Osteocyte (in vitro differentiated cells): Measurements from ENCODE around the gene MYH13. TPM values are rescaled to one million over a fixed set of nuclear protein-coding genes. Genes with fewer than 3 reads are reported as not detected.

Experiments used
- DNase-seq: peaks from one replicate; pipeline ENCODE4 v3.0.0; 2021; ENCODE audit warnings: mixed read lengths; ENCODE audit not compliant: unreplicated experiment; ENCODE audit errors: extremely low spot score
- H3K27ac Mint-ChIP-seq: one replicate; pipeline ENCODE4 v1.8.0; 2021; ENCODE audit warnings: mild to moderate bottlenecking, mixed read lengths; ENCODE audit not compliant: unreplicated experiment
- H3K27me3 Mint-ChIP-seq: one replicate; pipeline ENCODE4 v1.8.0; 2021; ENCODE audit warnings: mixed read lengths; ENCODE audit not compliant: unreplicated experiment
- H3K36me3 Mint-ChIP-seq: one replicate; pipeline ENCODE4 v1.8.0; 2021; ENCODE audit warnings: mixed read lengths; ENCODE audit not compliant: unreplicated experiment
- H3K4me1 Mint-ChIP-seq: one replicate; pipeline ENCODE4 v1.8.0; 2021; ENCODE audit warnings: mixed read lengths; ENCODE audit not compliant: unreplicated experiment
- H3K4me3 Mint-ChIP-seq: one replicate; pipeline ENCODE4 v1.8.0; 2021; ENCODE audit warnings: mild to moderate bottlenecking, moderate library complexity, mixed read lengths; ENCODE audit not compliant: unreplicated experiment
- H3K9me3 Mint-ChIP-seq: one replicate; pipeline ENCODE4 v1.8.0; 2021; ENCODE audit warnings: mixed read lengths; ENCODE audit not compliant: unreplicated experiment
- total RNA-seq: library from RNA; stranded (reverse); gene quantifications from 2 replicates; pipeline ENCODE4 v1.2.1, GENCODE V29; 2021
- TF ChIP-seq, protein P1 (sequence below): fragments of 200-600 bp; sonication (generic); IDR thresholded peaks from 2 replicates; pipeline ENCODE4 v1.5.0; 2021; ENCODE audit warnings: antibody characterized with exemption, mild to moderate bottlenecking, moderate library complexity

The MYH13 gene
- total RNA-seq, 1 donor from 2014 or later = not detected

- TF ChIP-seq, protein P1, sequence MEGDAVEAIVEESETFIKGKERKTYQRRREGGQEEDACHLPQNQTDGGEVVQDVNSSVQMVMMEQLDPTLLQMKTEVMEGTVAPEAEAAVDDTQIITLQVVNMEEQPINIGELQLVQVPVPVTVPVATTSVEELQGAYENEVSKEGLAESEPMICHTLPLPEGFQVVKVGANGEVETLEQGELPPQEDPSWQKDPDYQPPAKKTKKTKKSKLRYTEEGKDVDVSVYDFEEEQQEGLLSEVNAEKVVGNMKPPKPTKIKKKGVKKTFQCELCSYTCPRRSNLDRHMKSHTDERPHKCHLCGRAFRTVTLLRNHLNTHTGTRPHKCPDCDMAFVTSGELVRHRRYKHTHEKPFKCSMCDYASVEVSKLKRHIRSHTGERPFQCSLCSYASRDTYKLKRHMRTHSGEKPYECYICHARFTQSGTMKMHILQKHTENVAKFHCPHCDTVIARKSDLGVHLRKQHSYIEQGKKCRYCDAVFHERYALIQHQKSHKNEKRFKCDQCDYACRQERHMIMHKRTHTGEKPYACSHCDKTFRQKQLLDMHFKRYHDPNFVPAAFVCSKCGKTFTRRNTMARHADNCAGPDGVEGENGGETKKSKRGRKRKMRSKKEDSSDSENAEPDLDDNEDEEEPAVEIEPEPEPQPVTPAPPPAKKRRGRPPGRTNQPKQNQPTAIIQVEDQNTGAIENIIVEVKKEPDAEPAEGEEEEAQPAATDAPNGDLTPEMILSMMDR = peak; percentile 76
- H3K36me3 Mint-ChIP-seq = no peaks in the 10 kb centered on the region
- no peaks in the 10 kb centered on the region for H3K27me3 Mint-ChIP-seq
- no peaks in the 10 kb centered on the region for H3K4me1 Mint-ChIP-seq
- peaks cover under 1% of the 10 kb centered on the region for H3K9me3 Mint-ChIP-seq
- no peak overlapping the region for H3K27ac Mint-ChIP-seq
- no peak overlapping the region for H3K4me3 Mint-ChIP-seq
- DNase-seq = no peak
Observed at GRCh38 chr17:10327640-10328039, 45.2 kb downstream of the MYH13 start.

DNA sequence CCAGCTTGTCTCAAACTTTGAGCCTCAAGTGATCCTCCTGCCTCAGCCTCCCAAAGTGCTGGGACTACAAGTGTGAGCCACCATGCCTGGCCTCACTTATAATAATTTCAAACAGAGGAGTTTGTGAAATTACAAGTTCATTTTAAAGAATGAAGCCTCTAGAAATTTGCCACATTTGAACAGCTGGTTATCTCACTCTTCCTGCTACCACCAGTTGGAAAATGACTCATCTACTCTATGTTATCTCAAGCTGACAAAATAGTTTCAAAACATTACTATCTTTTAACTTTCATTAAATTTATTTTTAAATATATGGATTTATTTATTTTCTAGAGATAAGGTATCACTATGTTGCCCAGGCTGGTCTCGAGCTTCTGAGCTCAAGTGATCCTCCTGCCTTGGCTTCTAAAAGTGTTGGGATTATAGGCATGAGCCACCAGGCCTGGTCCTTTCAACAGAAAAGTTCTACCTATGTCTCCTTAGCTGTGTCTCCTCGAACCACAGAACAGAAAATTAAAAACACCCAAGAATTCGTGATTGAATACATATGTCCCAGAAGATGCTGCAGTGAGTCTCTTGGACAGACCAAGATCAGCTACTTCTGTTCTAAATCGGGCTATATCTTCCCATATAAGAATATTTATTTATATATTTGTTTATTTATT is 47.6 kb downstream of the MYH13 start:
- Mint-ChIP-seq H3K9me3 (no peaks in the 10 kb centered on the region), H3K4me1 (no peaks in the 10 kb centered on the region), H3K27me3 (no peaks in the 10 kb centered on the region), H3K27ac (no peak overlapping the region), H3K4me3 (no peak overlapping the region), H3K36me3 (no peaks in the 10 kb centered on the region)
- no peak for DNase-seq
- TF ChIP-seq, protein P1 = no peak

DNA sequence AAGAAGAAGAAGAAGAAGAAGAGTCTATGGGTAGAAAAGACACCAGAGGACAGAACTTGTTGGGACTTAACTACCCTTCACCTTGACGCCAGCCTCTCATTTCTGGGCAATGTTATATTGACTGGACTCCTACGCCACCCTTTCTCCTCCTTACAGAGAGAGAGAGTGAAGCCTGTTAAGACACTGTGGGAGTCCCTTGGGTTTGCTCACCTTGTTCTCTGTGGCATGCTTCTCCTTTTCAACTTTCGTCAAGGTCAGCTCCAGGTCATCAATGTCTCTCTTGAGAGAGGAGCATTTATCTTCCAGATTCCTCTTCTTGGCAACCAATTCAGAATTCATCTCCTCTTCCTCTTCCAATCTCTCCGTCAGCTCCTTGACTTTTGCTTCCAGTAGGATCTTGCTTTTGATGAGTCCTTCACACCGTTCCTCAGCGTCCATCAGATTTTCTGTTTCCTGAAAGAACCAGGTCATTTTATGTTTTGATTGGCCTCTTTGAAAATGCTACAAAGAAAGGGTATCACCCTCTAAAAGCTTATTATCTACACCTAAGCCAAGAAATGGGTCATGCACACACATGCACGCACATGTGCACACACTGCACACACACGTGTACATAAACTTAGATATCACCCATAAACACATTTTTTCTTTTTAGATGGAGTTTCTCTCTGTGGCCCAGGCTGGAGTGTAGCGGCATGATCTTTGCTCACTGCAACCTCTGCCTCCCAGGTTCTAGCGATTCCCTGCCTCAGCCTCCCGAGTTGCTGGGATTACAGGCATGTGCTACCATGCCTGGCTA is 48.8 kb downstream of the MYH13 start:
- H3K4me3 Mint-ChIP-seq = no peak overlapping the region

DNA sequence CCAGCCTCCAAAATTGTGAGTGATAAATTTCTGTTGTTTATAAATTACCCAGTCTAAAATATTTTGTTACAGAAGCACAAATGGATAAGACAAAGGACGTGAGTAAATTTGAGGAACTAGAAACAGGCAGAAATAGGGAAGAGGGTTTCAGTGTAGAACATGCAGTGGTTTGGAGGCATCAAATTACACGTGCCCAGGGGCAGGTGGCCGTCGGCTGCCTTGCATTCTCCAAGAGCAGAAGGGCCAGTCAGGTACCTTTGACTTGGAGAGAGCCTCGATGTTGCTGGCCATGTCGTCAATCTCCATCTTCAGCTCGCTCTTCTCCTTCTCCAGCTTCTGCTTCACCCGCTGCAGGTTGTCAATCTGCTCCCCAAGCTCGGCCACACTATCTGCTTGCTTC is 54.3 kb downstream of the MYH13 start:
- H3K9me3 Mint-ChIP-seq = no peaks in the 10 kb centered on the region
- TF ChIP-seq, protein P1 = no peak
- H3K36me3 Mint-ChIP-seq = no peaks in the 10 kb centered on the region
- H3K27ac Mint-ChIP-seq = no peak overlapping the region
- no peak for DNase-seq
- H3K27me3 Mint-ChIP-seq = no peaks in the 10 kb centered on the region
- no peaks in the 10 kb centered on the region for H3K4me1 Mint-ChIP-seq
- H3K4me3 Mint-ChIP-seq = no peak overlapping the region

More for the DNA sequence above, 48.8 kb downstream of the MYH13 start:
- H3K4me1 Mint-ChIP-seq = no peaks in the 10 kb centered on the region
- no peaks in the 10 kb centered on the region for H3K36me3 Mint-ChIP-seq
- no peaks in the 10 kb centered on the region for H3K27me3 Mint-ChIP-seq
- no peak for DNase-seq
- H3K27ac Mint-ChIP-seq = no peak overlapping the region
- TF ChIP-seq, protein P1 = no peak
- H3K9me3 Mint-ChIP-seq = no peaks in the 10 kb centered on the region

- Mint-ChIP-seq H3K4me1 (no peaks in the 10 kb centered on the region), H3K4me3 (no peak overlapping the region), H3K9me3 (no peaks in the 10 kb centered on the region), H3K36me3 (no peaks in the 10 kb centered on the region), H3K27ac (no peak overlapping the region), H3K27me3 (no peaks in the 10 kb centered on the region)
- TF ChIP-seq, protein P1 = no peak
- DNase-seq = no peak
Observed at GRCh38 chr17:10317543-10317834, 55.3 kb downstream of the MYH13 start.
